ENCODE data around the gene MAGI1. TPM values are rescaled to one million over a fixed set of nuclear protein-coding genes. Genes with fewer than 3 reads are reported as not detected.

MAGI1 gene
- total RNA-seq, 1 donor from 2014 or later, result 47.1 TPM

- Histone ChIP-seq H3K9me3 (no peaks in the 10 kb centered on the region), H3K27ac (no peak overlapping the region), H3K36me3 (no peaks in the 10 kb centered on the region), H3K4me3 (peak overlapping the region; percentile 11 to 25), H3K27me3 (no peaks in the 10 kb centered on the region), H3K4me1 (peaks cover 17% of the 10 kb centered on the region)
- intact Hi-C loops (cut with DNase I), result no loop called here
- TF ChIP-seq POLR2AphosphoS5 (IDR thresholded peaks at IDR 0.05; ENCODE audit: insufficient read depth in 1 of 2, low read depth in 1 of 2), result no peak
- no peak for TF ChIP-seq POLR2A (IDR thresholded peaks at IDR 0.05)
- no peak for TF ChIP-seq CTCF (IDR thresholded peaks at IDR 0.05)
- no peak for DNase-seq (ENCODE audit: extremely low spot score in 2 of 2)
Observed at GRCh38 chr3:65597952-65598413, 440.7 kb downstream of the MAGI1 start.

- Histone ChIP-seq H3K4me3 (peak overlapping the region; percentile 11 to 25), H3K27me3 (no peaks in the 10 kb centered on the region), H3K9me3 (no peaks in the 10 kb centered on the region), H3K27ac (no peak overlapping the region), H3K36me3 (no peaks in the 10 kb centered on the region), H3K4me1 (peaks cover 17% of the 10 kb centered on the region)
- intact Hi-C loops (cut with DNase I), result no loop called here
- no peak for DNase-seq (ENCODE audit: extremely low spot score in 2 of 2)
- TF ChIP-seq POLR2AphosphoS5 (IDR thresholded peaks at IDR 0.05; ENCODE audit: insufficient read depth in 1 of 2, low read depth in 1 of 2), result no peak
- TF ChIP-seq CTCF (IDR thresholded peaks at IDR 0.05), result no peak
- TF ChIP-seq POLR2A (IDR thresholded peaks at IDR 0.05), result no peak
Observed at GRCh38 chr3:65597226-65597951, 441.3 kb downstream of the MAGI1 start.

- Histone ChIP-seq H3K27ac (no peak overlapping the region), H3K9me3 (no peaks in the 10 kb centered on the region), H3K27me3 (no peaks in the 10 kb centered on the region), H3K4me1 (peaks cover 17% of the 10 kb centered on the region), H3K4me3 (peak overlapping the region; percentile 11 to 25), H3K36me3 (no peaks in the 10 kb centered on the region)
- no peak for DNase-seq (ENCODE audit: extremely low spot score in 2 of 2)
- intact Hi-C loops (cut with DNase I), result no loop called here
- TF ChIP-seq CTCF (IDR thresholded peaks at IDR 0.05) (no peak), POLR2A (IDR thresholded peaks at IDR 0.05) (no peak), POLR2AphosphoS5 (IDR thresholded peaks at IDR 0.05; ENCODE audit: insufficient read depth in 1 of 2, low read depth in 1 of 2) (no peak)
Observed at GRCh38 chr3:65596571-65597225, 442.0 kb downstream of the MAGI1 start.

- no peak overlapping the region for H3K27ac ChIP-seq
- intact Hi-C loops (cut with DNase I), result no loop called here
- H3K9me3 ChIP-seq, result no peaks in the 10 kb centered on the region
- H3K36me3 ChIP-seq, result no peaks in the 10 kb centered on the region
- H3K4me3 ChIP-seq, result no peak overlapping the region
- no peak for DNase-seq (ENCODE audit: extremely low spot score in 2 of 2)
- peaks cover 17% of the 10 kb centered on the region for H3K4me1 ChIP-seq
- TF ChIP-seq CTCF (IDR thresholded peaks at IDR 0.05) (no peak), POLR2A (IDR thresholded peaks at IDR 0.05) (no peak), POLR2AphosphoS5 (IDR thresholded peaks at IDR 0.05; ENCODE audit: insufficient read depth in 1 of 2, low read depth in 1 of 2) (no peak)
- H3K27me3 ChIP-seq, result no peaks in the 10 kb centered on the region
Observed at GRCh38 chr3:65596029-65596300, 442.8 kb downstream of the MAGI1 start.

All from vagina (tissue), 2 donors.